Body of pancreas (tissue), 4 donors: Measurements from ENCODE around the gene COL27A1.

ENCODE experiments used
- CTCF ChIP-seq, 7 experiments: fragments of 450-650 bp in 4 of 7; fragments of 200-600 bp in 3 of 7; sonication (generic) in 3 of 7; IDR thresholded peaks; one replicate each; pipeline ENCODE4 v1.5.1; 2016 to 2019; ENCODE audit warnings: antibody characterized with exemption in 7 of 7
- POLR2A ChIP-seq, 3 donors: fragments of 450-650 bp; IDR thresholded peaks; one replicate each; pipeline ENCODE4 v1.6.1; 2016; ENCODE audit warnings: antibody characterized with exemption in 3 of 3, mild to moderate bottlenecking in 2 of 3

DNA sequence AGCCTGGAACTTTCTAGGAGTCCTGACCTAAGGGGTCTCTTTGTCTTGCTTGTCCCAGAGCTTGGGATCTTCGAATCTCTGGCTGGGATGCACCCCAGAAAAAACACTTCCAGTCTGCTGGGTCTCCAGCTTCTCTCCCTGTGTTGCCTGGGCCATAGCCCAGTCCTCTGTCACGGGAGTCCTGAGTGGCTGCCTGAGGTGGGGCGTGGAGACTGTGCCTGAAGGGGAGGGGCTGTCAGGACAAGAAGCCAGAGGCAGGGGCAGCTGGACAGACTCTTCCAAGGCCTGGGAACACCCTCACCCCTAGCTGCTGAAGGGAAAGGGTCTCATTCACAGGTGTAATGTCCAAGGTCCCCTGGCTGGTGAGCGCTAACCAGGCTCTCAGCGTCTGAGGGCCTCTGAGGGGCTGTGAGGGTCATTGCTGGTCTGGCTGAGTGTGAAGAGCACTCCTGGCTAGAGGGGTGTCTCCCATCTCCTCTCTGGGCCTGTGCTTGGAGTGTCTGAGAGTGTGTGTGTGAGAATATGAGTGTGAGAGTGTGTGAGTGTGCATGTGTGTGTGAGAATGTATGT lies 20.4 kb upstream of the COL27A1 start:
- TF ChIP-seq POLR2A (IDR thresholded peaks at IDR 0.05) (no peak), CTCF (IDR thresholded peaks at IDR 0.05) (no peak)
